Right cardiac atrium (tissue), 5 donors: ENCODE results near the gene CGNL1. TPM values are rescaled to one million over a fixed set of nuclear protein-coding genes. Genes with fewer than 3 reads are reported as not detected.

Experiments
- ATAC-seq, 2 donors: fragments of 200-7000 bp; cut with Tn5 transposase; one replicate each; pipeline versions ENCODE4 v1.8.0 to v1.9.1; 2020; ENCODE audit warnings: moderate library complexity in 2 of 2, mild to moderate bottlenecking in 1 of 2
- DNase-seq, 3 donors: peaks; one replicate each; pipeline ENCODE4 v3.0.0-alpha.2; 2020
- H3K27ac ChIP-seq: one replicate; pipeline ENCODE4 v1.5.1; 2013; ENCODE audit warnings: mild to moderate bottlenecking, low read length, control low read depth, moderate library complexity
- H3K27me3 ChIP-seq: one replicate; pipeline ENCODE4 v1.6.1; 2013; ENCODE audit not compliant: control insufficient read depth, insufficient read depth
- H3K4me1 ChIP-seq: one replicate; pipeline ENCODE4 v1.6.1; 2013; ENCODE audit warnings: low read length; ENCODE audit not compliant: control insufficient read depth, insufficient read depth
- H3K4me3 ChIP-seq: one replicate; pipeline ENCODE4 v1.5.1; 2013; ENCODE audit warnings: low read length, control low read depth
- H3K9me3 ChIP-seq: one replicate; pipeline ENCODE4 v1.6.1; 2013; ENCODE audit warnings: low read length; ENCODE audit not compliant: control insufficient read depth
- WGBS: extraction: QIAGEN DNeasy Blood & Tissue Kit; methylation state at CpG from one replicate; pipeline ENCODE4 v1.1.7; 2013; 5-methylcytosine and 5-hydroxymethylcytosine counted together
- intact Hi-C, 4 donors: fragments of 100-400 bp; cut with DNase I; formaldehyde crosslinking; loops; one replicate each; pipeline versions ENCODE4 v1.11.0 to v1.14.0; 2022 to 2023
- polyA plus RNA-seq: library from polyadenylated mRNA; stranded (reverse); fragments of 200-250 nt; gene quantifications from one replicate; pipeline ENCODE4 v1.2.3, GENCODE V29; 2013
- total RNA-seq, 4 donors: library from RNA; stranded (reverse); fragmentation: NEBNext Ultra II Directional; extraction: Animal tissue kit (Norgen Biotek cat#: 25700); gene quantifications; one replicate each; pipeline ENCODE4 v1.2.1, GENCODE V29; 2021
- donor health status: healthy with polysubstance abuse.
- donor health status: DM: no; HTN: yes; CAD: no.
- donor health status: DM: no; HTN: no; CAD: no.
- donor health status: DM: no; HTN: yes; CAD: no; lungs with severe emphysema.
- donor health status: DM: yes; HTN: yes; CAD: no.

Gene CGNL1
- total and polyA plus RNA-seq, 5 donors: 12.7 to 59.9 (median 49.3) TPM

DNA sequence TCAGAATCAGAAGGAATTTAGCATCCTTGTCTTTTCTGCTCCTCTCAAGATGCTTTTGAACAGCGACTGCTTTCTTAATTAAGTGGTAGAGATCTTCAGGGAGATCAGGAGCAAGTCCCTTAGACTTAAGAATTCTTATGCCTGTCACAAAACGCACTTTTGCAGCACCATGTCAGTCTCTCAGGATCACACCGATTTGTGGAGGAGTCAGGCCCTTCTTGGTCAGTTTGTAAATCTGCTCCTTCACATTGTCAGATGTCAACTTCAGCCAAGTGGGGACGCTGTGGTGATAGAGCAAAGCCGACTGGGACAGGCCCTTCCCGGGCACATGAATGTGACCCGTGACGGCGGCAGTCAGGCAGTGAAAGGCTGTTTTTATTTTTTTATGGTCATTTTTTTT is 179.7 kb downstream of the CGNL1 start:
- ATAC-seq: no peak
- WGBS: 93% methylated on average over 9 of the region's 9 CpGs
- peaks cover 22% of the 10 kb centered on the region for H3K4me1 ChIP-seq
- no peak overlapping the region for H3K4me3 ChIP-seq
- no peaks in the 10 kb centered on the region for H3K9me3 ChIP-seq
- no peak for DNase-seq
- intact Hi-C loops: loop anchor here in 1 of 4 donors (10.0 kb wide), 1 partner anchor 149 kb away; the partner anchor contains the start of gene POLR2M
- no peaks in the 10 kb centered on the region for H3K27me3 ChIP-seq
- no peak overlapping the region for H3K27ac ChIP-seq

DNA sequence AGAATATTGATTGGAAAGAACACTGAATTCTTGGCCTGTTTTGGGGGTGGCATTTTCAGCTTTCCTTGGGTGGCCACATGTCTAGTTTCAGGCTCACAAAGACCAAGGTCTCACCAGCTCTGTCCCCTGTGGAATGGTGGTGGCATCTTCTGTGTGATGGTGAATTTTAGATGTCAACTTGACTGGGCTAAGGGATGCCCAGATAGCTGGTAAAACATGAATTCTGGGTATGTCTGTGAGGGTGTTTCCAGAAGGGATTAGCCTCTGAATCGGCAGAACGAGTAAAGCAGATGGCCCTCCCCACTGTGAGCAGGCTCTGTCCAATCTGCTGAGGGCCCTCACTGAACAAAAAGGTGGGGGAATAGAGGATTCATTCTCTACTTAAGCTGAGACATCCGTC is 181.0 kb downstream of the CGNL1 start:
- Histone ChIP-seq H3K4me1 (peaks cover 15% of the 10 kb centered on the region), H3K9me3 (no peaks in the 10 kb centered on the region), H3K27me3 (no peaks in the 10 kb centered on the region), H3K27ac (no peak overlapping the region), H3K4me3 (no peak overlapping the region)
- WGBS: 91% methylated on average over 3 of the region's 3 CpGs
- intact Hi-C loops: loop anchor here in 1 of 4 donors (10.0 kb wide), 1 partner anchor 148 kb away; the partner anchor contains the start of gene POLR2M
- DNase-seq: no peak
- ATAC-seq: no peak

DNA sequence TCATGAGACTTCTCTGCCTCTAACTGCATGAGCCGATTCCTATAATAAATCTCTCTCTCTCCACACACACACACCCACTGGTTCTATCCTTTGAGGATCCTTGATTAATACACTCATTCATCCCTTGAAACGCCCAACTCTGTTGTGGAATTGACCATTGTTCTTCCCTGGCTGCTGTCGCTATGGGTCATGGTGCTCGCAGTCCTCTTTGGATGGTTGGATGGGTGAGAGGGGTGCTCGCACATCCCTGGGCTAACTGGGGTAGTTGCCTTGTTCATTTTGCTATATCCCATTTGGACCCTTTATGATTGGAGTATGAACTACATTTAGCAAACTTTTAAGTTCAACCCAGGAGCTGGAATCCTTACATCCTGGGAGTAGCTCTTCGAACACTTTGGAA is 181.5 kb downstream of the CGNL1 start:
- no peak for DNase-seq
- ATAC-seq: no peak
- Histone ChIP-seq H3K9me3 (no peaks in the 10 kb centered on the region), H3K27me3 (no peaks in the 10 kb centered on the region), H3K4me3 (no peak overlapping the region), H3K27ac (no peak overlapping the region), H3K4me1 (peaks cover 11% of the 10 kb centered on the region)
- intact Hi-C loops: loop anchor here in 1 of 4 donors (10.0 kb wide), 1 partner anchor 147 kb away; the partner anchor contains the start of gene POLR2M
- 94% methylated on average over 6 of the region's 6 CpGs for WGBS

DNA sequence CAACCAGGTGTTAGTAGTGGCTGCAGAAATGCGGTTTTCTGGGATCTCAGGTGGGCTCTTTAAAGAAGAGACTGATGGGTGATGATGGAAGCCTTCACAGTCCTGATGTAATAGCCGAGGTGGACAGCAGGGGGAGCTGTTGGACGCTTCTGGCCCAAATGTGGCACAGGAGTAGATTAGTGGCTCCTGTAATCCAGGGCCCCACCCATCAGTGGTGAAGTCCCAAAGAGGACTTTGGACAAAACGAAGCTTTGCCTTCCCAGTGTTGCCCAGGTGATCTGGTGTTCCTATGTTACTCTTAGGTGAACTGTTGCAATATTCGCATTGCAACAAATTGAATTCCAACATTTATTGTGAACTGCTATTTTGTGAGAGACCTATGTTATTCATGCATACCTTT is 183.6 kb downstream of the CGNL1 start:
- no peak overlapping the region for H3K4me3 ChIP-seq
- 30% methylated on average over 5 of the region's 5 CpGs for WGBS
- H3K27me3 ChIP-seq: no peaks in the 10 kb centered on the region
- ATAC-seq (peak; percentile 53 to 68), DNase-seq (peak; percentile 64 to 89 (median 87))
- no peak overlapping the region for H3K27ac ChIP-seq
- no peaks in the 10 kb centered on the region for H3K4me1 ChIP-seq
- H3K9me3 ChIP-seq: no peaks in the 10 kb centered on the region
- intact Hi-C loops: loop anchor here in 3 of 4 donors (5.0 to 10.0 kb wide), 6 partner anchors 52 to 505 kb away; partner anchors contain the start of genes POLR2M (in 2 of the 3) and ALDH1A2 (in 1 of the 3)

DNA sequence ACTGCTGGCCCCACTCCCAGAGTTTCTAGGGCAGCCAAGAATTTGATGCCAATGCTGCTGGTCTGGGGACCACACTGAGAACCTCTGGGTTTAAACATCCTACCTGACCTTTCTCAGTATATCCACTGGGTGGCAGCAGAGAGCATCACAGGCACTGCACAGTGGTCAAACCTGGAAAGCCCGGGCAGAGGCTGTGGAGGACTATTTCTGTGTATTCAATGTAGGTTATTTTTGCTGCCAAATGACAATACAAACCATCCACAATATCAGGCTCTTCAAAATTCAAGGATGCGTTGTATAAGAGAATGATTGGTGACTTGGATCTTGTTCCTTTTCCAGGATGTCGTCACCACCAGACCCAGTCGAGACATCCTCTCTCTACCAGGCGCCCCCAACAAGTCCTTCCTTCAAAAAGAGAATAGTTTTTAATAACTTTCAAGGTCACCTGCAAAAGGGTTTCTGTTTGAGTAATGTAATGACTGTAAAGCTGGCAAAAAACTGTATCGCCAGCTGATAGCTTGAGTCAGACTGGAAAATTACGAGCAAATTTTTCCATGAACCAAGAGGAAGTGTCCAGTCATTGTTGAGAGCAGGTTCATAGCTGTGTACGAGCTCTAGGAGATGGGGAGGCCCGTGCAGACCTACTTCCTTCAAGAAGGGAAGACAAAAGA is 184.9 kb downstream of the CGNL1 start:
- DNase-seq: peak; percentile 68 to 84 (median 78)
- WGBS: 27% methylated on average over 9 of the region's 9 CpGs
- H3K4me1 ChIP-seq: peaks cover 2% of the 10 kb centered on the region
- intact Hi-C loops: loop anchor here in 3 of 4 donors (5.0 to 10.0 kb wide), 5 partner anchors 51 to 504 kb away; partner anchors contain the start of genes ALDH1A2 (in 1 of the 3) and POLR2M (in 1 of the 3)
- H3K27me3 ChIP-seq: no peaks in the 10 kb centered on the region
- ATAC-seq: peak; percentile 90 to 91
- H3K9me3 ChIP-seq: no peaks in the 10 kb centered on the region
- H3K27ac ChIP-seq: peak overlapping the region; percentile 80
- H3K4me3 ChIP-seq: no peak overlapping the region

DNA sequence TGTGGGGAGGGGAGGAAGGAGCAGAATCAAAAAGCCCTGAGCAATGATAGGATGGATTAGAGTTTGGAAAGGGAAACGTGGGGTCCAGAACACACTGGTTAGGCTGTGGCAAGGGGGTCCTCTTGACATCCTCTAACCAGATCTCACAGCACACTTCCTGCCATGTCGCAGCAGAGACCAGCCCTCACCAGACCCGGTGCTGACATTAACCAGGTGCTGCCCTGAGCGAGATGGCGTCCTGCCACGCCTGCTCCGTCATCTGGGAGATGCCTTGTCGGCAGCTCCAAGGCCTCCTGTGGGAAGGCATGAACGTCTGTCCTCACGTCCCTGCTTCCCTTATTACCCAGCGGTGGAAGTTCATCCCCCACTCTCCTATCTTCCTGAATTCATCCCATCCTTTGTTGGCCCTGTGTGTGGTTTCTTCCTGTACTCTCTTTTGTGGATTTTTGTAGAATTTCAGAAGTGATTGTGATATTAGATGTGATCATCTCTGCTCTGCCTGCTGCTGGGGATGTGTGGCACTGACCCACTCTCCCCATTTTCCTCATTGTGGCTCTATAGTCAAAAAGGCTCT is 186.0 kb downstream of the CGNL1 start:
- H3K27me3 ChIP-seq: no peaks in the 10 kb centered on the region
- WGBS: 38% methylated on average over 11 of the region's 11 CpGs
- DNase-seq (peak; percentile 46 to 77 (median 68)), ATAC-seq (peak; percentile 8 to 10)
- intact Hi-C loops: loop anchor here in 3 of 4 donors (5.0 to 10.0 kb wide), 5 partner anchors 50 to 503 kb away; partner anchors contain the start of genes ALDH1A2 (in 1 of the 3) and POLR2M (in 1 of the 3)
- H3K4me1 ChIP-seq: peaks cover 6% of the 10 kb centered on the region
- no peak overlapping the region for H3K27ac ChIP-seq
- no peaks in the 10 kb centered on the region for H3K9me3 ChIP-seq
- H3K4me3 ChIP-seq: no peak overlapping the region

DNA sequence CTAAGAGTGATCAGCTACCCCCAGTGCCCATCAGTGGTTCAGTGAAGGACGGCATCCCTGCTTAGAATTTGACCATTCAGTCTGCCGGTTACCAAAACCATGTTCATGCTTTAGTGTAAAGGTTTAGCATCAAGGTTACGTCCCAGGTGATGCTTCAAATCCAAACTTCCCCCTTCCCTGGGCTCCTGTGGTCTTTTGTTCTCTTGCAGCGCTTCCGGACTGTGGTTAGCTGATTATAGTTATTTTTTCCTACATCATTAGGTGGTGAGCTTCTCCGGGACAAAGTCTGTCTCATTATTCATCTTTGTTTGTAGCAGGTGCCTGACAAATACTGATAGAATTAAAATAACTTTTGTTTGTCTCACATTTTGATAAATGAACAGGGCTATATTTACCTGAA is 187.1 kb downstream of the CGNL1 start:
- no peaks in the 10 kb centered on the region for H3K27me3 ChIP-seq
- DNase-seq (no peak), ATAC-seq (no peak)
- WGBS: 92% methylated on average over 6 of the region's 6 CpGs
- H3K27ac ChIP-seq: no peak overlapping the region
- H3K4me3 ChIP-seq: no peak overlapping the region
- no peaks in the 10 kb centered on the region for H3K9me3 ChIP-seq
- peaks cover 6% of the 10 kb centered on the region for H3K4me1 ChIP-seq
- intact Hi-C loops: loop anchor here in 3 of 4 donors (5.0 to 10.0 kb wide), 5 partner anchors 49 to 501 kb away; partner anchors contain the start of genes ALDH1A2 (in 1 of the 3) and POLR2M (in 1 of the 3)

DNA sequence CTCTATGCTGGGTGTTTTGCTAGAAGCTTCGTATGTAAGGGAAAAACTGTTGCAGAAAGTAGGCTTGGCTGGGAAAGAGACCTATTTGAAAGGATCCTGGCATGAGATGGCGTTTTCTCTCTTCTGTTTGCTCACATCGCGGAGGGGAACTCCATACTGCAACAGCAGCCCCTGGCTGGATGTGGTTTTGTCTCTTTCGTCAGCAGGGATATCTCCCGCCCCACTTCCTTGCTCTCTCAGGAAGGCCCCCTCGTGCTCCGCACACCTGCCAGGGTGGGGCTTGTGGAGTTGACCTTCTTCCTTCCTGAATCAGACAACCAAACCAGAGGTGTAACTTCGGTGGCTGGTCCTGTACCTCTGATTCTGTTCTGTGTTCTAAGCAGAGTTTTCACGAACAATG is 189.0 kb downstream of the CGNL1 start:
- Histone ChIP-seq H3K4me3 (no peak overlapping the region), H3K27me3 (no peaks in the 10 kb centered on the region), H3K9me3 (no peaks in the 10 kb centered on the region), H3K27ac (peak overlapping the region; percentile 2), H3K4me1 (peaks cover 6% of the 10 kb centered on the region)
- WGBS: 35% methylated on average over 10 of the region's 10 CpGs
- DNase-seq (peak in 1 of 3 donors; percentile 47), ATAC-seq (no peak)
- intact Hi-C loops: loop anchor here in 2 of 4 donors (10.0 kb wide), 2 partner anchors 49 to 499 kb away; partner anchors contain the start of gene ALDH1A2 (in 1 of the 2)

DNA sequence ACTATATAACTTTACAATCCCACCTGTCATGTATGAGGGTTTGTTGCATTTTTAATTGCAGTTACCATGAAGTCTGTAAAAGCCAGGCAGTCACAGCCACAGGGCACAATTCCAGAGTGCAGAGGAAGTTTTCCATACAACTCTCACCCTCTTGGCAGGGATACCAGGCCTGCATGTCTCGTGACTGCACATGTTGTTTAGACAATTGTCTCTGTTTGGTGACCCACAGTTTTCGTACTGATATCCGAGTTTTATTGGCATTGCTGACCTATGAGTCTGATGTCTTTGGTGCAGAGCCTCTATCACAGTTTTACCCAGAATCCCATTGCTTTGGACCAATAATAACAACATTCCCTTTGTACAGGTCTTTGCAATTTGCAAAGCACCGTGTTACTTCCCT is 190.5 kb downstream of the CGNL1 start:
- peak overlapping the region; percentile 48 for H3K27ac ChIP-seq
- peak; percentile 51 to 53 for ATAC-seq

DNA sequence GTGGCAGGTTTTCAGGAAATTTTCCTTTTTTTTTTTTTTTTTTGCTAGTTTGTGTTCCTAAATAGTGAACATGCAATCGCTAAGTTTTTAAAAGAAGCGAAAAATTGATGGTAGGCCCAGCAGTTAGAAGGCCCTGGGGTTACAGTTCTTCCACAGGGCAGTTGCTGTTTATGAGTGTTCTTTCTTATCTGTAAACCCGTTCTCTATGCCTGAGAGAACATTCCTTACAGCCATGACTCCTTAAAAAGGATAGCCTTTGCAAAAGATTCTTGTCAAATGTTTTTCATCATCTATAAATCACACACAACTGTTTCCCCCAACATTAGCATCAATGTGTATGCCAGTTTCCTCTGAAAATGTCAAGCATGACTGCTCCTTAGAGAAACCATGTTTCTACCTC is 191.6 kb downstream of the CGNL1 start:
- intact Hi-C loops: loop anchor here in 2 of 4 donors (10.0 kb wide), 2 partner anchors 47 to 497 kb away; partner anchors contain the start of gene ALDH1A2 (in 1 of the 2)

More for the DNA sequence above, 190.5 kb downstream of the CGNL1 start:
- H3K4me3 ChIP-seq: no peak overlapping the region
- intact Hi-C loops: loop anchor here in 2 of 4 donors (10.0 kb wide), 2 partner anchors 48 to 498 kb away; partner anchors contain the start of gene ALDH1A2 (in 1 of the 2)
- H3K4me1 ChIP-seq: peaks cover 6% of the 10 kb centered on the region
- WGBS: 28% methylated on average over 4 of the region's 4 CpGs
- H3K9me3 ChIP-seq: no peaks in the 10 kb centered on the region
- H3K27me3 ChIP-seq: no peaks in the 10 kb centered on the region
- peak in 1 of 3 donors; percentile 55 for DNase-seq

More for the DNA sequence above, 191.6 kb downstream of the CGNL1 start:
- DNase-seq (no peak), ATAC-seq (no peak)
- Histone ChIP-seq H3K4me3 (no peak overlapping the region), H3K27me3 (no peaks in the 10 kb centered on the region), H3K9me3 (no peaks in the 10 kb centered on the region), H3K27ac (no peak overlapping the region), H3K4me1 (peaks cover 6% of the 10 kb centered on the region)
- WGBS: 75% methylated on average over 3 of the region's 3 CpGs
